ENCODE measurements around the gene MYMK. TPM values are rescaled to one million over a fixed set of nuclear protein-coding genes. Genes with fewer than 3 reads are reported as not detected.

The MYMK gene
- total and polyA plus RNA-seq, 2 of the 8 experiments (the other 6 are each of a cell fraction or from before 2014, with no cell fraction given), result not detected

- 94% methylated on average over 27 of the region's 27 CpGs; no CpG with 5 or more reads in 1 of the 2 experiments for WGBS, 2 experiments (ENCODE audit: extremely low coverage in 1 of 2, insufficient coverage in 1 of 2, insufficient read length in 1 of 2, insufficient replicate concordance in 2 of 2, low coverage in 1 of 2, low lambda C conversion rate in 2 of 2, missing lambda C conversion rate in 1 of 2)
- H3K4me2 ChIP-seq (ENCODE audit: insufficient read depth in 1 of 2, low read depth in 2 of 2, low read length in 2 of 2), result no peak overlapping the region
- no peaks in the 10 kb centered on the region; a peak in 1 of 8 replicates for H3K36me3 ChIP-seq (ENCODE audit: control insufficient read depth in 2 of 4, insufficient read depth in 4 of 4, low read length in 3 of 4)
- ChIA-PET POLR2A (ENCODE audit: partially characterized antibody) (no interaction called here), CTCF (ENCODE audit: partially characterized antibody) (interaction anchor here (1.9 kb wide), 1 partner anchor 20 kb away, joined by 10 read pairs; no protein-coding TSS in a partner anchor)
- FAIRE-seq (no peak), DNase-seq (ENCODE audit: low read depth in 1 of 2, low spot score in 2 of 2) (no peak)
- H3K4ac ChIP-seq (replicated peaks; ENCODE audit: insufficient read length, low read depth, low read length), result no peak overlapping the region
- H2BK120ac ChIP-seq (replicated peaks; ENCODE audit: low read depth, low read length), result no peak overlapping the region
- H3K23me2 ChIP-seq (ENCODE audit: low read depth, low read length), result peaks cover 10% of the 10 kb centered on the region
- H4K20me1 ChIP-seq (replicated peaks in 1 of 2; ENCODE audit: control insufficient read depth in 1 of 2, insufficient read depth in 2 of 2, low read length in 2 of 2), result peaks cover 0 to 7% of the 10 kb centered on the region in 2 experiments
- H2AK5ac ChIP-seq (ENCODE audit: low read depth, low read length), result no peak overlapping the region
- no peak overlapping the region for H2BK15ac ChIP-seq (ENCODE audit: low read length)
- H3K56ac ChIP-seq (replicated peaks; ENCODE audit: insufficient read length, low read depth, low read length), result no peak overlapping the region
- H3K27ac ChIP-seq (ENCODE audit: low read depth, low read length), result no peak overlapping the region
- no peak overlapping the region for H3K9ac ChIP-seq (replicated peaks in 1 of 4; ENCODE audit: extremely low read depth in 1 of 4, low read depth in 3 of 4, low read length in 3 of 4)
- no peak overlapping the region for H2AFZ ChIP-seq (ENCODE audit: low read length)
- TF ChIP-seq SP2 (IDR thresholded peaks at IDR 0.05; ENCODE audit: low read length) (no peak), E2F6 (IDR thresholded peaks at IDR 0.05) (peak; percentile 70)
- H3K14ac ChIP-seq (ENCODE audit: insufficient read length), result no peak overlapping the region
- H3K79me2 ChIP-seq (ENCODE audit: control insufficient read depth in 1 of 2, insufficient read depth in 2 of 2, low read length in 2 of 2), result no peaks in the 10 kb centered on the region
- H2BK12ac ChIP-seq (ENCODE audit: low read depth, low read length), result no peak overlapping the region
- no peak overlapping the region for H3K23ac ChIP-seq (ENCODE audit: insufficient read length)
- no peak overlapping the region; the same call in none of the 2 replicates for H3K18ac ChIP-seq (ENCODE audit: extremely low read depth, low read length)
- H4K91ac ChIP-seq (replicated peaks; ENCODE audit: insufficient read length, low read length), result no peak overlapping the region
- H3K9me3 ChIP-seq (ENCODE audit: insufficient read depth in 2 of 2, low read depth in 1 of 2, low read length in 1 of 2), result peaks cover 0 to 3% of the 10 kb centered on the region in 2 experiments; a peak in 1 of 4 replicates
- H3K4me1 ChIP-seq (replicated peaks in 1 of 4; ENCODE audit: control insufficient read depth in 3 of 4, insufficient read depth in 4 of 4, low read length in 3 of 4), result peaks cover 0 to 22% (median 14%) of the 10 kb centered on the region in 4 experiments; a peak in 6 of 7 replicates
- no peak overlapping the region for H4K5ac ChIP-seq (ENCODE audit: insufficient read length, low read depth, low read length)
- H4K8ac ChIP-seq (ENCODE audit: extremely low read depth, insufficient read depth, low read length), result no peak overlapping the region
- no peak overlapping the region for H2BK20ac ChIP-seq (ENCODE audit: low read length)
- H2BK5ac ChIP-seq (ENCODE audit: low read depth, low read length), result no peak overlapping the region
- H3K79me1 ChIP-seq (ENCODE audit: low read depth, low read length), result no peaks in the 10 kb centered on the region
- H3K27me3 ChIP-seq (replicated peaks in 1 of 4; ENCODE audit: control insufficient read depth in 3 of 4, extremely low read depth in 1 of 4, insufficient read depth in 3 of 4, low read length in 3 of 4), result peaks cover 0 to 2% (median 0%) of the 10 kb centered on the region in 4 experiments; a peak in 2 of 7 replicates
- H3K4me3 ChIP-seq (ENCODE audit: extremely low read depth in 1 of 4, insufficient read depth in 2 of 4, low read depth in 3 of 4, low read length in 4 of 4), result no peak overlapping the region
Observed at GRCh38 chr9:133510926-133511505, 13.7 kb downstream of the MYMK start.
